Measurements from ENCODE around the gene EFS. TPM values are rescaled to one million over a fixed set of nuclear protein-coding genes. Genes with fewer than 3 reads are reported as not detected.

EFS gene
- total and polyA plus RNA-seq, 10 of the 15 experiments (the other 5 are each of a cell fraction or from before 2014, with no cell fraction given) = 0.08 TPM; not detected in 9

DNA sequence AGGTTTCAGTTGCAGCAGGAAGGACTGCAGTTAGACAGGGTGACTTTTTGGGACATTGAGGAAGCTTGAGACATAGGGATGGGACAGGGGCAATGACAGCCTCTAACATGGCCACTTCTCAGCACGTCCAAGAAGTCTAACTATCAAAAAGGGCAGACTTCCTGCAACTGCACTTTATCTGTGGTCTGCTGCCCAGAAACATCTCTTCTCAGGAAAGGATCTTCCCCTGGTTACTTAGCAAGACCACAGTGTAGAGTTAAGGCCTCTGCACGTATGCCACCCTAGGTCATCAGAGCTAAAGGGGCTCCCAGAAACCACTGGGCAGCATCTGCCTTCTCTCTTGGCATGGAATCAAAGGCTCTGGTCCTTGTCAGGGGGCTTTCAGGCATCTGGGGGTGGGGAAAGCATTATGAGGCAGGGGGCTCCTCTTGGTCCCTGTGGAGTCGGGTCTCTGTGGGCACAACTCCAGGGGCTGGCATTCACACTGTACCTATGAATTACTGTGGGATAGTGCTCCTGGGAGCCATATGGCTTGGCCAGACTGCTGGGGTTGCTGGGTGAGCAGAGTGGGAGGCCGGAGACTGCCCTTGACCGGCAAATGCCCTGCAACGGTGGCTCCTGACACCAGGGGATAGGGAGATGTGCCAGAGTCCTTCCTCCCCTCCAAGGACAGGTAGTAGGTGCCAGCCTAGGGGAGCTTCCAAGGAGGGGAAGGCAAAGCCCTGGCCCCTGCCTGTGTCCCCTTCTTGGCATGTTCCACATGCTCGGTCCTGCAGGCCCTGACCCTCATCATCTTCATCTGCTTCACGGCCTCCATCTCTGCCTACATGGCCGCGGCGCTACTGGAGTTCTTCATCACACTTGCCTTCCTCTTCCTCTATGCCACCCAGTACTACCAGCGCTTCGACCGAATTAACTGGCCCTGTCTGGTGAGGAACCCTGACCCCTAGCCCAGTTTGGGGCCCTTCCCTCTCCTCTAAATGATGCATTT is 12.9 kb upstream of the EFS start:
- Histone ChIP-seq H3K4me1 (ENCODE audit: control insufficient read depth, insufficient read depth, low read length) (no peaks in the 10 kb centered on the region), H3K9me3 (replicated peaks; ENCODE audit: control insufficient read depth, insufficient read depth, low read length) (no peaks in the 10 kb centered on the region), H3K4me2 (ENCODE audit: control insufficient read depth, insufficient read depth) (no peak overlapping the region), H3K27ac (ENCODE audit: control insufficient read depth, insufficient read depth) (no peak overlapping the region), H3K36me3 (ENCODE audit: control insufficient read depth in 2 of 2, insufficient read depth in 2 of 2, low read length in 1 of 2) (no peaks in the 10 kb centered on the region), H2AFZ (ENCODE audit: control insufficient read depth, low read depth, low read length) (no peak overlapping the region), H3K4me3 (no peak overlapping the region), H3K9ac (ENCODE audit: control insufficient read depth, insufficient read depth, low read length) (no peak overlapping the region), H3K27me3 (replicated peaks in 1 of 2; ENCODE audit: control insufficient read depth in 2 of 2, insufficient read depth in 2 of 2, low read length in 1 of 2) (no peaks in the 10 kb centered on the region; a peak in 1 of 4 replicates), H3K79me2 (ENCODE audit: control insufficient read depth, insufficient read depth, low read length) (no peaks in the 10 kb centered on the region), H4K20me1 (ENCODE audit: control insufficient read depth, insufficient read depth) (no peaks in the 10 kb centered on the region)
- BruUV-seq (replicated peaks) = no TSS peak
- intact Hi-C loops (cut with micrococcal nuclease; ENCODE audit: unreplicated experiment) (no loop called here), in situ Hi-C loops (cut with MboI) (no loop called here)
- RAD21 ChIA-PET (ENCODE audit: unreplicated experiment) = interaction anchor here (2.3 kb wide), 1 partner anchor 50 kb away, joined by 5 read pairs; no protein-coding TSS in a partner anchor
- DNase-seq (ENCODE audit: low read depth, low spot score) (no peak), FAIRE-seq (no peak), ATAC-seq (no peak)
- SMC1A ChIA-PET (ENCODE audit: uncharacterized antibody, unreplicated experiment) = interaction anchor here (0.9 to 1.1 kb wide), 2 partner anchors 10 to 258 kb away, joined by 3 to 5 read pairs; no protein-coding TSS in a partner anchor
- POLR2A ChIA-PET = no interaction called here
- CTCF ChIA-PET = interaction anchor here (1.1 to 5.7 kb wide), 6 partner anchors 18 to 260 kb away, joined by 3 to 52 read pairs (median 4); partner anchors contain the start of gene CEBPE
- 38% methylated on average over 14 of the region's 14 CpGs for WGBS (ENCODE audit: insufficient coverage, insufficient replicate concordance, low lambda C conversion rate, missing lambda C conversion rate)
- TF ChIP-seq KDM1A (IDR thresholded peaks at IDR 0.05; ENCODE audit: borderline replicate concordance) (no peak), SUPT20H (IDR thresholded peaks at IDR 0.05; ENCODE audit: borderline replicate concordance, control insufficient read depth, low read depth, low read length) (no peak), NFIC (IDR thresholded peaks at IDR 0.05; ENCODE audit: low read depth, low read length) (no peak), NR2C2 (IDR thresholded peaks at IDR 0.05; ENCODE audit: borderline replicate concordance, control insufficient read depth, insufficient read length, low read depth) (no peak), USF2 (IDR thresholded peaks at IDR 0.05; ENCODE audit: borderline replicate concordance, low read depth, low read length) (no peak), ASH2L (IDR thresholded peaks at IDR 0.05; ENCODE audit: borderline replicate concordance, low read depth) (no peak), RAD51 (IDR thresholded peaks at IDR 0.05) (no peak), CHD2 (IDR thresholded peaks at IDR 0.05; ENCODE audit: borderline replicate concordance, low read depth, low read length) (no peak), MAX (IDR thresholded peaks at IDR 0.05; ENCODE audit: low read depth, low read length) (no peak), ZBTB11 (CRISPR knock-in tag; IDR thresholded peaks at IDR 0.05) (no peak)
- TF ChIP-seq, protein P1, sequence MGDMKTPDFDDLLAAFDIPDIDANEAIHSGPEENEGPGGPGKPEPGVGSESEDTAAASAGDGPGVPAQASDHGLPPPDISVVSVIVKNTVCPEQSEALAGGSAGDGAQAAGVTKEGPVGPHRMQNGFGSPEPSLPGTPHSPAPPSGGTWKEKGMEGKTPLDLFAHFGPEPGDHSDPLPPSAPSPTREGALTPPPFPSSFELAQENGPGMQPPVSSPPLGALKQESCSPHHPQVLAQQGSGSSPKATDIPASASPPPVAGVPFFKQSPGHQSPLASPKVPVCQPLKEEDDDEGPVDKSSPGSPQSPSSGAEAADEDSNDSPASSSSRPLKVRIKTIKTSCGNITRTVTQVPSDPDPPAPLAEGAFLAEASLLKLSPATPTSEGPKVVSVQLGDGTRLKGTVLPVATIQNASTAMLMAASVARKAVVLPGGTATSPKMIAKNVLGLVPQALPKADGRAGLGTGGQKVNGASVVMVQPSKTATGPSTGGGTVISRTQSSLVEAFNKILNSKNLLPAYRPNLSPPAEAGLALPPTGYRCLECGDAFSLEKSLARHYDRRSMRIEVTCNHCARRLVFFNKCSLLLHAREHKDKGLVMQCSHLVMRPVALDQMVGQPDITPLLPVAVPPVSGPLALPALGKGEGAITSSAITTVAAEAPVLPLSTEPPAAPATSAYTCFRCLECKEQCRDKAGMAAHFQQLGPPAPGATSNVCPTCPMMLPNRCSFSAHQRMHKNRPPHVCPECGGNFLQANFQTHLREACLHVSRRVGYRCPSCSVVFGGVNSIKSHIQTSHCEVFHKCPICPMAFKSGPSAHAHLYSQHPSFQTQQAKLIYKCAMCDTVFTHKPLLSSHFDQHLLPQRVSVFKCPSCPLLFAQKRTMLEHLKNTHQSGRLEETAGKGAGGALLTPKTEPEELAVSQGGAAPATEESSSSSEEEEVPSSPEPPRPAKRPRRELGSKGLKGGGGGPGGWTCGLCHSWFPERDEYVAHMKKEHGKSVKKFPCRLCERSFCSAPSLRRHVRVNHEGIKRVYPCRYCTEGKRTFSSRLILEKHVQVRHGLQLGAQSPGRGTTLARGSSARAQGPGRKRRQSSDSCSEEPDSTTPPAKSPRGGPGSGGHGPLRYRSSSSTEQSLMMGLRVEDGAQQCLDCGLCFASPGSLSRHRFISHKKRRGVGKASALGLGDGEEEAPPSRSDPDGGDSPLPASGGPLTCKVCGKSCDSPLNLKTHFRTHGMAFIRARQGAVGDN (IDR thresholded peaks at IDR 0.05) = no peak
